Esophagus muscularis mucosa (tissue), 4 donors: Measurements from ENCODE around the gene CEP112.

ENCODE experiments used
- CTCF ChIP-seq, 3 experiments: fragments of 200-600 bp in 2 of 3; fragments of 450-650 bp in 1 of 3; sonication (generic) in 2 of 3; IDR thresholded peaks; one replicate each; pipeline ENCODE4 v1.5.1; 2017 to 2019; ENCODE audit warnings: antibody characterized with exemption in 3 of 3, mild to moderate bottlenecking in 2 of 3, moderate library complexity in 1 of 3
- EP300 ChIP-seq: sonication (generic); formaldehyde crosslinking; IDR thresholded peaks from one replicate; pipeline ENCODE4 v1.6.1; 2017; ENCODE audit warnings: antibody characterized with exemption
- POLR2A ChIP-seq: fragments of 450-650 bp; IDR thresholded peaks from one replicate; pipeline ENCODE4 v1.6.1; 2017; ENCODE audit warnings: antibody characterized with exemption, moderate library complexity, mild to moderate bottlenecking, low read depth

- TF ChIP-seq POLR2A (no peak), CTCF (IDR thresholded peaks at IDR 0.05) (peak in 1 of 3 experiments; percentile 12), EP300 (no peak)
Measured at GRCh38 chr17:65941356-65941899, 250.5 kb downstream of the CEP112 start.
